Measurements from ENCODE around the gene SEM1. TPM values are rescaled to one million over a fixed set of nuclear protein-coding genes. Genes with fewer than 3 reads are reported as not detected.

The SEM1 gene
- total and polyA plus RNA-seq, 2 of the 4 experiments (the other 2 are of a cell fraction), result 17.2 to 38.0 TPM

DNA sequence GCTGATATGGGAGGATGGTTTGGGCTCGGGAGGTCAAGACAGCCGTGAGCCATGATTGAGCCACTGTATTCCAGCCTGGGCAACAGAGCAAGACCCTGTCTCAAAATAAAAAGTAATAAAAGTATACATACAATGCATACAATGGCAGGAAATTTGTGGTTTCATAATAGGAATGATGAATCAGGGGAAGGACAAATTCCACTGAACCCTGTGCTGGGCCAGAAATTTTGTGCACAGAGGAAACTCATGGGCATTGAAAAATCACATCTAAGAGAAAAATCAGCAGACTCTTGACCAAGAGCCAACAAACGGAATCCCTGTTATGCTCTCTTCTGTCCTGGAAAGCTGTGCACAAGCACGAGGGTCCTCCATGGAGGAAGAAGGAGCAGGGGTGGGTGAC lies 35.1 kb downstream of the SEM1 start:
- no peak overlapping the region for H3K14ac ChIP-seq (replicated peaks; ENCODE audit: low read depth, low read length)
- intact Hi-C loops (cut with micrococcal nuclease) (no loop called here), dilution Hi-C loops (cut with HindIII; ENCODE audit: low sequenced_read_pairs, unreplicated experiment) (no loop called here), in situ Hi-C loops (cut with MboI; ENCODE audit: low sequenced_read_pairs) (no loop called here)
- no peak overlapping the region for H3K4me2 ChIP-seq (ENCODE audit: low read depth, low read length)
- TF ChIP-seq RCOR1 (IDR thresholded peaks at IDR 0.05; ENCODE audit: insufficient replicate concordance, low read length) (no peak), RFX5 (IDR thresholded peaks at IDR 0.05; ENCODE audit: low read depth, low read length) (no peak), NFE2L2 (IDR thresholded peaks at IDR 0.05; ENCODE audit: low read depth, low read length) (no peak), POLR2A (IDR thresholded peaks at IDR 0.05; ENCODE audit: low read depth, low read length) (no peak), MAZ (IDR thresholded peaks at IDR 0.05; ENCODE audit: borderline replicate concordance, low read depth, low read length) (no peak)
- no CpG with 5 or more reads among the region's 4 CpGs for WGBS, 2 experiments (ENCODE audit: extremely low coverage in 2 of 2, insufficient read length in 1 of 2)
- no peaks in the 10 kb centered on the region for H3K4me1 ChIP-seq (ENCODE audit: control insufficient read depth, insufficient read depth, low read length)
- no peak overlapping the region for H3K23ac ChIP-seq (ENCODE audit: low read depth, low read length)
- H2AK9ac ChIP-seq (replicated peaks; ENCODE audit: low read depth, low read length, poor library complexity), result no peak overlapping the region
- no TSS peak for BruUV-seq (replicated peaks)
- H4K8ac ChIP-seq (ENCODE audit: low read depth in 2 of 2, low read length in 2 of 2), result no peak overlapping the region
- no peaks in the 10 kb centered on the region for H4K20me1 ChIP-seq (ENCODE audit: insufficient read depth, low read length)
- no peak overlapping the region for H3K4me3 ChIP-seq (ENCODE audit: insufficient read depth, low read depth, low read length)
- peaks cover 0 to under 1% of the 10 kb centered on the region in 2 experiments; a peak in 3 of 4 replicates for H3K79me1 ChIP-seq (ENCODE audit: low read depth in 1 of 2, low read length in 2 of 2)
- no peak overlapping the region for H4K5ac ChIP-seq (ENCODE audit: low read depth, low read length)
- CTCF ChIA-PET, result no interaction called here
- H3K27ac ChIP-seq (ENCODE audit: insufficient read depth, low read length), result no peak overlapping the region
- H3K9ac ChIP-seq (ENCODE audit: low read depth, low read length), result no peak overlapping the region
- H2BK120ac ChIP-seq (ENCODE audit: low read depth, low read length), result no peak overlapping the region
- DNase-seq (no peak), ATAC-seq (ENCODE audit: low read depth) (no peak)
- H3K9me1 ChIP-seq (ENCODE audit: insufficient read depth, low read length), result peaks cover 3% of the 10 kb centered on the region; the same call in 1 of the 2 replicates
- no peaks in the 10 kb centered on the region for H3K27me3 ChIP-seq (ENCODE audit: control insufficient read depth, insufficient read depth, low read length)
- H3K4ac ChIP-seq (ENCODE audit: low read depth, low read length), result no peak overlapping the region
- H2BK15ac ChIP-seq (ENCODE audit: low read depth, low read length), result no peak overlapping the region
- H2BK5ac ChIP-seq (ENCODE audit: low read depth, low read length, poor library complexity, severe bottlenecking), result no peak overlapping the region
- H2BK20ac ChIP-seq (ENCODE audit: low read depth, low read length), result no peak overlapping the region
- H3K9me3 ChIP-seq (ENCODE audit: control insufficient read depth, insufficient read depth, low read length), result no peaks in the 10 kb centered on the region
- H2AFZ ChIP-seq (replicated peaks; ENCODE audit: low read length, poor library complexity), result no peak overlapping the region
- no peak overlapping the region for H3K56ac ChIP-seq (ENCODE audit: extremely low read depth, insufficient read depth, low read length)
- H4K91ac ChIP-seq (ENCODE audit: insufficient read depth, low read depth, low read length), result no peak overlapping the region
- no peak overlapping the region for H2AK5ac ChIP-seq (ENCODE audit: low read depth, low read length)
- POLR2A ChIA-PET (ENCODE audit: unreplicated experiment), result no interaction called here
- H3K36me3 ChIP-seq (ENCODE audit: control insufficient read depth, insufficient read depth, low read length), result 0 out of 2 replicates have a peak, but pooled peaks cover 1% of the 10 kb centered on the region
- H3K18ac ChIP-seq (ENCODE audit: low read depth, low read length), result no peak overlapping the region
